Stimulated activated CD8-positive, alpha-beta memory T cell treated with anti-CD3 and anti-CD28 coated beads, Interleukin-7, amount 100 ng/mL, for 4 hours (primary cell): Measurements from ENCODE around the gene PIK3CA.
A peak's percentile ranks its signal among the peaks of the same experiment; 100 is the strongest.
"Not testable (repeated sequence)": the region's sequence is repeated elsewhere in the genome, so short reads cannot be mapped to it uniquely, and the experiment has no call there.

Experiments used
- DNase-seq, 2 donors: peaks; one replicate each; pipeline ENCODE4 v3.0.0-alpha.2; 2020; ENCODE audit warnings: low read depth in 2 of 2

Gene PIK3CA

GRCh38 chr3:179260949-179261765 is 113.0 kb downstream of the PIK3CA start:
- peak; percentile 26 to 65 for DNase-seq

- DNase-seq, result no peak
Observed at GRCh38 chr3:179263134-179263533, 115.0 kb downstream of the PIK3CA start.

GRCh38 chr3:179264449-179264848 is 116.3 kb downstream of the PIK3CA start:
- DNase-seq, result no peak

- no peak for DNase-seq
Observed at GRCh38 chr3:179265092-179265491, 116.9 kb downstream of the PIK3CA start.

GRCh38 chr3:179265875-179266274 is 117.7 kb downstream of the PIK3CA start:
- DNase-seq, result no peak

- DNase-seq, result no peak
Observed at GRCh38 chr3:179266701-179267211, 118.6 kb downstream of the PIK3CA start.

- no peak for DNase-seq
Observed at GRCh38 chr3:179268400-179269051, 120.4 kb downstream of the PIK3CA start.

- DNase-seq, result no peak
Observed at GRCh38 chr3:179269152-179269707, 121.1 kb downstream of the PIK3CA start.

- DNase-seq, result no peak
Observed at GRCh38 chr3:179272385-179272784, 124.2 kb downstream of the PIK3CA start.

GRCh38 chr3:179274434-179274833 is 126.3 kb downstream of the PIK3CA start:
- DNase-seq, result not testable (repeated sequence)

- DNase-seq, result no peak
Observed at GRCh38 chr3:179276001-179276400, 127.8 kb downstream of the PIK3CA start.

GRCh38 chr3:179276743-179277142 is 128.6 kb downstream of the PIK3CA start:
- DNase-seq, result no peak

GRCh38 chr3:179278151-179278550 is 130.0 kb downstream of the PIK3CA start:
- DNase-seq, result no peak

GRCh38 chr3:179278932-179279693 is 131.0 kb downstream of the PIK3CA start:
- no peak for DNase-seq

- no peak for DNase-seq
Observed at GRCh38 chr3:179279837-179280236, 131.7 kb downstream of the PIK3CA start.

- DNase-seq, result no peak
Observed at GRCh38 chr3:179281825-179282224, 133.7 kb downstream of the PIK3CA start.

- no peak for DNase-seq
Observed at GRCh38 chr3:179286331-179286730, 138.2 kb downstream of the PIK3CA start.

GRCh38 chr3:179288845-179289244 is 140.7 kb downstream of the PIK3CA start:
- no peak for DNase-seq

- no peak for DNase-seq
Observed at GRCh38 chr3:179289295-179289694, 141.1 kb downstream of the PIK3CA start.
